Subcutaneous adipose tissue (tissue), 4 donors: ENCODE results near the gene CCL2. TPM values are rescaled to one million over a fixed set of nuclear protein-coding genes. Genes with fewer than 3 reads are reported as not detected.

Source experiments
- total RNA-seq, 4 donors: library from RNA; depleted of rRNA; stranded (reverse); fragments of >200 nt; gene quantifications; one replicate each; pipeline ENCODE4 v1.1.0, GENCODE V29; 2016
- TF ChIP-seq, protein P1 (sequence below): fragments of 450-650 bp; IDR thresholded peaks from one replicate; pipeline ENCODE4 v1.5.1; 2016; ENCODE audit warnings: low read depth, mild to moderate bottlenecking, control low read depth, antibody characterized with exemption, moderate library complexity

CCL2 gene
- total RNA-seq, 4 donors from 2014 or later, result 7.9 to 24.3 (median 24.1) TPM; not detected in 1

DNA sequence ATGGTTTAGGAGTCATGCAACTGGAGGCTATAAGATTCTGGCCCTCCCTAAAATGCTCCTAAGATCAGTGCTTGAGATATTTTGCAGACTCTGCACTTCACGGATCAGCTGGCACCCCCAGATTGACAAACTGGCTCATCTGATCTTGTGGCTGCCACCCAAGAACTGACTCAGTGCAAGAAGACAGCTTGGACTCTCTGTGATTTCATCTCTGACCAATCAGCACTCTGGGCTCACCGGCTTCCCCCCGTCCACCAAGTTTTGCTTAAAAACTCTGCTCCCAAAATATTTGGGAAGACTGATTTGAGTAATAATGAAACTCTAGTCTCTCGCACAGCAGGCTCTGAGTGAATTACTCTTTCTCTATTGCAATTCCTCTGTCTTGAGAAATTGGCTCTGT, 26.3 kb upstream of the CCL2 start:
- TF ChIP-seq, protein P1, sequence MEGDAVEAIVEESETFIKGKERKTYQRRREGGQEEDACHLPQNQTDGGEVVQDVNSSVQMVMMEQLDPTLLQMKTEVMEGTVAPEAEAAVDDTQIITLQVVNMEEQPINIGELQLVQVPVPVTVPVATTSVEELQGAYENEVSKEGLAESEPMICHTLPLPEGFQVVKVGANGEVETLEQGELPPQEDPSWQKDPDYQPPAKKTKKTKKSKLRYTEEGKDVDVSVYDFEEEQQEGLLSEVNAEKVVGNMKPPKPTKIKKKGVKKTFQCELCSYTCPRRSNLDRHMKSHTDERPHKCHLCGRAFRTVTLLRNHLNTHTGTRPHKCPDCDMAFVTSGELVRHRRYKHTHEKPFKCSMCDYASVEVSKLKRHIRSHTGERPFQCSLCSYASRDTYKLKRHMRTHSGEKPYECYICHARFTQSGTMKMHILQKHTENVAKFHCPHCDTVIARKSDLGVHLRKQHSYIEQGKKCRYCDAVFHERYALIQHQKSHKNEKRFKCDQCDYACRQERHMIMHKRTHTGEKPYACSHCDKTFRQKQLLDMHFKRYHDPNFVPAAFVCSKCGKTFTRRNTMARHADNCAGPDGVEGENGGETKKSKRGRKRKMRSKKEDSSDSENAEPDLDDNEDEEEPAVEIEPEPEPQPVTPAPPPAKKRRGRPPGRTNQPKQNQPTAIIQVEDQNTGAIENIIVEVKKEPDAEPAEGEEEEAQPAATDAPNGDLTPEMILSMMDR, result no peak

DNA sequence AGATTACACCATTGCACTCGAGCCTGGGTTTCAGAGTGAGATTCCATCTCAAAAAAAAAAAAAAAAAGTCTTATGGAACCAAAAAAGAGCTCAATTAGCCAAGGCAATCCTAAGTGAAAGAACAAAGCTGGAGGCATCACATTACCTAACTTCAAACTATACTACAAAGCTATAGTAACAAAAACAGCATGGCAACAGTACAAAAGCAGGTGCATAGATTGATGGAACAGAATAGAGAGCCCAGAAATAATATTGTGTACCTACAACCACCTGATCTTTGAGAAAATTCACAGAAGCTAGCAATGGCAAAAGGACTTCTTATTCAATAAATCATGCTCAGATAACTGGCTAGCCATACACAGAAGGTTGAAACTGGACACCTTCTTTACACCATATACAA, 24.7 kb upstream of the CCL2 start:
- TF ChIP-seq, protein P1, result no peak

DNA sequence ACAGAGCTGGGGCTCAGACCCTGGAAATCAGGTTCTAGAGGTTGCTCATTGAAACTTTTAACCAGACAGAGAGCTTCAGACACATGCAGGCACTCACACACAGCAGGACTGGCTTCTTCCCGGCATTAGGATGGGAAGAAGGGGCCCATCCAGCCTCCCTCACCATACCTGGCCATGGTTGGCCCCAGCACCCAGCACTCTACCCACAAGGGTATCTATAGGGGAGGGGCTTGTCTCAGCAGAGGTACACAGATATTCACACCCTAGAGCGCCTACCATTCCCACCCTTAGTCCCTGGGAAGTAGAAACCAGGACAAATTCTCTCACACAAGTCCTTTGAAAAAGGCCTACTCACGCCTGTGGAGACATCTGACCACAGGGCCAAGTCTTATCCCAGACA, 20.5 kb upstream of the CCL2 start:
- TF ChIP-seq, protein P1, result no peak

DNA sequence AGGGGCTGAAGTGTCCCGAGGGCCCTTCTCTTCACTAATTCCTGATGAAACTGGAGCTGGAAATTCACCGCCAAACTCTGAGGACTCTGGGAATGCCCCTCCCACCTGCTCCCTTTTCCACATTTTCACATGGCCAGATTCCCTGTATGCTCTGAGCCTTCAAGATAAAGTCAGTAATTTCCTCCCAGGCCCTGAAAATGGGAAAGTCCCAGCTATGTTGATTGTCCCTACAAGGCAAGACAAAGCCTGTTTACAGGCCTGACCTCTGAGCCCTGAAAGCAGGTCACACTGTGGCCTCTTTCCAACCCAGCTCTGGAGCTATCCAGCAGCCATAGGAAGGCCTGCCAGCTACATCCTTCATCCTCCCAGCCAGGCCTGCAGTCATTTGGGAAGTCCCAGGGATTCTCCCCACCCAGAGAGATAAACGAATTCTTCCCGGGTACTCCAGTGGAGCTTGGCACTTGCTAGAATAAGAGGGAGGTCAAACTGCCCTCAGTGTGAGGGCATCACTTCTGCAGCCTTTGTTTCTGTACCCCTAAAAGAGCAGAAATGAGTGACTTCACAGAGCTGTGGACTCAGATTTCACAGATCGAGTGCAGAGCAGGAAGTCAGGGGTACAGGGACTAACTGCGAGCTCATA, 19.6 kb upstream of the CCL2 start:
- TF ChIP-seq, protein P1, result no peak

DNA sequence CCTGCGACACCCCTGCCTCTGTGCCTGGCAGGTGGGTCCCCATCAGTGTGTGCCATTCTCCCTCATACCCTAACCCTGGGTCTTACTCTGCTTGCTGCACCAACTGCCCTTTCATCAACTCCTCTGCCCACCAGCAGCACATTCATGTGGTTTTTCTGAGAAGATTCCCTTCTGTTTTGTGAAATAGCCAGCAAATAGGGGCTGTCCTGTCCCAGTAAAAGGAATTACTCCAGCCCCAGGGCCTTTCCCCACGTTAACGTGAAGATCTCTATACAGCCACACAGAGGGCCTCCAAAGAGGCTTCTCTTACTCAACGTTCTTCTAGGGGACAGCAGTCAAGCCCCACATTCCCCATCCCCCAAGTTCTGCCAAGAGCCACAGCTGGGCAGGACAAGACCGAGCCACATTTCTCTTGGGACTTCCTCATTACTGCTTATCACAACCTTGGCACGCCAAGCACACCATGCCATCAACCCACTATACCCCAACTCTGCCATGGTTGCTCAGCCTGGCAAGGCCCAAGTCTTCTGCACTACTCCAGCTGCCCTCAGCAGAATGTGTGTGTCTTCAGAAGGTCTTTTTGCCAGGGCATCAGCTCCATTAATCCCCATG, 18.7 kb upstream of the CCL2 start:
- TF ChIP-seq, protein P1, result no peak

DNA sequence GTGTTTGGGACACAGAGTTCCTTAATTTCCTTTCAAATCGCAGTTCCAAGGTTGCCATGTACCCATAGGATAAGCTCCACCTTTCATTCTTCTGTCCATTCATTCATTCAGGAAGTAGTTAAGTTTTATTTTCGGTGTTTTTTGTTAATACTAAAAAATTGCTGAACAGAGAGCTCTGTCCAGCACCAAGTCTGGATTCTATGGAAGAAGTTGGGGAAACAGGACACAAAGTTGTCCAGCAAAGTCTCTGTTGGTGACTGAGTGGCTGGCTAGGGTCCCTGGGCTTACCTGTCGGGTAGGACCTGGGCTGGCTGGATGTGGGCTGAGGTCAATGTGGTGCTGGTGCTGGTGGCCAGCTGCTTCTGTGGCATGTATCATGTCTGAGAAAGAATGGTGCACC, 17.6 kb upstream of the CCL2 start:
- TF ChIP-seq, protein P1, result no peak

DNA sequence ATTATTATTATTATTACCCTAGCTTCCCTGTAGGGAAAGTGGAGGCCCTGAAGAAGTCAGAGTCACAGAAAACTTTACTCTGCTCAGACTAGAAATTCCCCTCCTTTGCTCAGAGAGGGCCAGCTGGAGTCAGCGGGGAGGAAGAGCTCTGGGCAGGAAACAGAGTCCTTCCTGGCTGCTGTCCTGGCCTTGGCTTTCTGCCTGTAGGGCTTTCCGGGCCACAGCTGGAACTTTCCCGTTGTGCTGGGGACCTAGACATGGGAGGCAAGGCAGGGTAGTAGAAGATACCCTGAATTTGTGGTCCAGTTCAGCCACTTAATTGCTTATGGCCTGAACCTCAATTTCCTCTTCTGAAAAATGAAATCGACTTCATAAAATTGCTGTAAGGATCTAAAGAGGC, 14.0 kb upstream of the CCL2 start:
- TF ChIP-seq, protein P1, result no peak
